EL (cell line): Measurements from ENCODE around the gene EPB41L1.
"Not testable (repeated sequence)": the region's sequence is repeated elsewhere in the genome, so short reads cannot be mapped to it uniquely, and the experiment has no call there.

Experiments
- DNase-seq: peaks from one replicate; pipeline ENCODE4 v3.0.0-alpha.2; 2016

EPB41L1 gene

DNA sequence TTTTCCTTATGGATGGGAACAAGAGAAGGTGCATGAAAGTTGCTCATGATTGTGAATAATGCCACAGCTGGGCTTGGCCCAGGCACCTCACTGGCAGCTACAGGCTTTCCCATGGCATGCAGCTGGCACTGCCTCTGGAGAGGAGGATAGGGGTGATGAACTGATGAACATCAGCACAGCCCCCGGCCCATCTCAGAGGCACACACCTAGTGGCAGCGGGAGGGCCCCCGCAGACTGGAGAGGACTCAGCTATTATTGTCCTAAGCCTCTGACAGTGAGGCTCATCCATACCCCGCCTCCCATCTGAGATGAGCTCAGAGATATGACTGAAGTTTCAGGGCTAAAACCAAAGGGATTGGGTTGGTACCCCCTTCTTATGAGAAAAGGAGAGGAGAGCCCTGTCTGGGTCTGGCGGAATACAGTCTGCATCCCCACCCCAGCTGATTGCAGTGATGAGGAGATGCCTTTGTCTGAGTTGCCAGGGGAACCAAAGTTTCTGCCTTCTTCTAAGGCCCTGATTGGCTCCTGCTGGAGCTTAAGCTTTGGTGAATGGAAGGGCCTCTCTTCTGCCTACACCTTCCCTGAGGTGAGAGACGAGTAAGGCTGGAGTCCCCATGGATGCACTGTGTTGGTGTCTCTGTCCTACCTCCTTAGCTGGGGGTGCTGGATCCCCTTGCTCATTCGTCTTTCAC, 27.6 kb upstream of the EPB41L1 start:
- DNase-seq = no peak

DNA sequence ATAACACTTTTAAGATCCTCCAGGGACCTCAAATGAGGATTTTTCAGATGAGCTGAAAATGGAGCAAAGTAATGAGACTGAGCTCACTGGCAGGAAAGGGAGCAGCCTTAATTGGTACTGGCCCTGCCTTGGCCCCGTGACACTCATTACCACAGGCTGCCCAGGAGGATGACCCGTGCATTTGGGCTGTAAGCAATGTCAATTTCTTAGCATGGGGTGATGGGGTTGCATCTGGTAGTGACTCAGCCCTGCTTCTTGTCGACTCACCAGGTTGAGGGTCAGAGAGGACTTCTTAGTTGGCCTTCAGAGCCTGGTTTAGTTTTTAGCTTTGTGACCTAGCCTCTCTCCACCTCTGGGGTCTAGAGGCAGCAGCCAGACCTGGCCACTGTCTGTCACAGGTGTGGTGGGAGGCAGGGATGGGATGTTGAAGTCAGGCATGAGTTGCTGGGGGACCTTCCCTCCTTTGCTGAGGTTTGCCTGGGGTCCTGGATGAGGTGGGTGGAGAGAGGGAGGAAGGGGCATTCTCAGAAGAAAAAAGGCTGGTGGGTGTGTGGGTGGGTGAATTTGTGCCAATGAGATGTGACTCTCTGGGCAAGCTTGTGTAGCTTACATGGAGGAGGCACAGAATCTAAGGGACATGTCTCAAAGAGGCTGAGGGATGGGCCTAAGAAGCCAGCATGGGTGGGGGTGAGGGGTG, 25.9 kb upstream of the EPB41L1 start:
- DNase-seq = peak; percentile 93

GRCh38 chr20:36129160-36129543, 25.4 kb upstream of the EPB41L1 start:
- DNase-seq = no peak

DNA sequence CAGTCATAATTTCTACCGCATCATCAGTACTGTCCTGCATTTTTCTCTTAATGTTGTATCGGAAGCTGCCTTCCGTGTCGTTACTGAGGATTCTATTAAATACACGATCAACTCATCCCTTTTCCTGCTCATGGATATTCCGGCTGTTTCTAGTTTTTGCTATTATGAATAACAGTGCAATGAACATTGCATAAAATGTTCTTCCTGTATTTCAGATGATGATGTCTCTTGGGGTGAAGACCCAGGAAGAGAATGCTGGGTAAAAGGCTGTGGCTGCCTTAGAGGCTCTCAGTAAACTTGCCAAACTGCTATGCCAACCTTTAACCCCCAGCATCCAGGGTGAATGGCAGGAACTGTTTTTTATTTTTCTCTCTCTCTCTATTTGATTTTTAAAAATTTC, 24.1 kb upstream of the EPB41L1 start:
- no peak for DNase-seq

GRCh38 chr20:36132802-36133211, 21.7 kb upstream of the EPB41L1 start:
- no peak for DNase-seq

GRCh38 chr20:36133821-36134220, 20.7 kb upstream of the EPB41L1 start:
- DNase-seq = no peak

DNA sequence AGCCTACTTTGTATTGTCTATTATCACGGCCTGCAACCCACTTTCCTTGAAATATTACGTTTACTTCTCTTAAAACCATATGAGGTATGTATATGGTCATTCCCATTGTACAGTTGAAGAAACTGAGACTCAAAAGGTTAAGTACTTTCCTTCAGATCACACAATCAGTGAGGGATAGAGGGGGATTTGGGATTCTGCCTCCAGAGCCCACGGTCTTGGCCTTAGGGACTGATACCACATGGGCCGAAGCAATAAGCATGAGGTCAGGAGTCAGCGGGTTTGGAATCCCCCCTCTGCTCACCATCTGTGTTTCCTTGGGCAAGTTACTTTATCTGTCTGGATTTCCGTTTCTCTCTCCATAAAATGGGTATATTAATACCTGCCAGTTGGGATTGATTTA, 19.4 kb upstream of the EPB41L1 start:
- no peak for DNase-seq

DNA sequence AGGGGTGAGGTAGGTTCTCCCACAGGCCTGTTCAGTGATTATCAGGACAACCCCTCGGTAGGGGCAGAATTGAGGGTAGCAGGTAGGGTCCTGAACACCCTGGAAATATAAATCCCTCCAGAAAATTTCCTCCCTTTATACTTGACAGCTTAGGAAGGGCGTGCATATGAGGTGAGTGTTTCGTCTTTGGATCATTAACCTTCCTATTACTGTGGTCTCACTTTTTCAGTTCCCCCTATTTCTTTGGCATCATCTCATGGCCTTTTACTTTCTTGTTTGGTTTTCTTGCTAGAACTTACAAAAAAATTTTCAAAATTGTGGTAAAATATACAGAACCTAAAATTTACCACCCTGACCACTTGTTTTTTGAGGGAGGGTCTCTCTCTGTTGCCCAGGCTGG, 18.7 kb upstream of the EPB41L1 start:
- DNase-seq = no peak

GRCh38 chr20:36137313-36137712, 17.2 kb upstream of the EPB41L1 start:
- not testable (repeated sequence) for DNase-seq

DNA sequence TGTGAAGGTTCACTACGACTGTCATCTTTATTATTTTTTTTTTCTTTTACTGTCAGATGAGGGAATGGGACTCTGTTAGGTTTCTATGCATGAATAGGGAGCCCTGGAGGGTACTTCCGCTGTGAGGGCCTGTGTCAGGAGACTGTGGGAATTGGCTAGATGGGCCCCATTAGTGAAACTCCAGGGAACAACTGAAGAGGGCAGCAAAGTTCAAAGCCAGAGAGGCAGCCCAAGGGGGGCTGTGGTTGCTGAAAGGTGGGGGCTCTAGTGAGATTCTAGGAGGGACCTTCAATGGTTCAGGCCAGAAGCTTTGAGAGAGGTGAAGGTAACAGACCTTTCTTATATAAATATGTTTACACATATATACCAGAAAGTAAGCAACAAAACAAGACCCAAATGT, 13.2 kb upstream of the EPB41L1 start:
- DNase-seq = no peak

DNA sequence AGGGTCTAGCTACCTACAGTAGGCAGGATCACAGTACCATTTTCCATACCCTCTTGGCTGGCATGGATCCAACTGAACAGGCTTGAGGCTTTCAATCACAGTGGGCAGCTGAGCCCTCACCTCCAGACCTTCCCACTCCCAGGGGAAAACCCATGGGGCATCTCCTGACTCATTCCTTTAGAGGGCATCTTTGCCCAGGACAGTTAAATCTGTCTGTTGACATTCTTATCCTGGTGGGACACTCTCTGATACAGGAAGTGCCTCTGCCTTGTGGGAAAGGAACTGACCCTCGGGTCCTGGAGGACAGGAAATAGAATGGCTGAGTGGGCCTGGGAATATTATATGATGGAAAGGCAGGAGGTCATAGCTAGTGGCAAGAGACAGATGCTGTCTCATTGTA, 10.2 kb upstream of the EPB41L1 start:
- DNase-seq = peak; percentile 51

DNA sequence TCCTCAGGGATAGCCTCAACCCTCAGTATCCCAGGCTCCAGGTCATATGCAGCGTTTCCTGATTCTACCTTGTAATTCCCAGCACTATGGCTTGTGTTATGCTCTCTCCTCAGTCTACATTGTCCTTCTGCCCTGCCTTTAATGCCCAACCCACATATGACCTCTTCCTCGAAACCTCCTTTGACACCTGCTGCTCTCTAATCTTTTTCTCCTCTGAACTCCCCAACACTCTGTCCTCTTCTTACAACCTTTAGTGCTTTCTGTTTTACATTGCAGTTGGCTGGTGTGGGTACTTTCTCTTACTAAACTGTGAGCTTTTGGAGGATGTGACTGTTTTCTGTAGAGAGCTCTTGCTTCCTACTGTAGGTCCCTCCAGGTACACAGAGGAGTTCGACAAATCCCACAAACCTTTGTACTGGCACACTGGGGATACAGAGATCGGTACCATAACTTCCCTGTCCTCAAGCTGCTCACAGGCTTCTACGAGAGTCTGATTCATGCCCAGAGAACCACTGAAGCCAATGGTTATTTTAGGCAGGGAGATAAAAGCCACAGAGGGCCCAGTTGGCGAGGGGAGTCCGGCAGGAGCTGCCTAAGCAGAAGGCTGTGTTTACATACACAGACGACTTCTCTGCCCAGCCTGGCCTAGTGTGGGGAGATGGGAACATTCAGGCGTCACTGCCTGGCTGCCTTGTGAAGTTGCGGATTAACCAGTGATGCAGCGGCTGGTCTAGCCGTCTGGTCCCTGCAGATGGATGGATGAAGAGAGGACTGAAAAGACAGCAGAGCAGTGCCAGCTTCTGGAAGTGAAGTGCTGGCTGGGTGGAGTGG, 8.4 kb upstream of the EPB41L1 start:
- no peak for DNase-seq

GRCh38 chr20:36147690-36148089, 6.8 kb upstream of the EPB41L1 start:
- peak; percentile 60 for DNase-seq

DNA sequence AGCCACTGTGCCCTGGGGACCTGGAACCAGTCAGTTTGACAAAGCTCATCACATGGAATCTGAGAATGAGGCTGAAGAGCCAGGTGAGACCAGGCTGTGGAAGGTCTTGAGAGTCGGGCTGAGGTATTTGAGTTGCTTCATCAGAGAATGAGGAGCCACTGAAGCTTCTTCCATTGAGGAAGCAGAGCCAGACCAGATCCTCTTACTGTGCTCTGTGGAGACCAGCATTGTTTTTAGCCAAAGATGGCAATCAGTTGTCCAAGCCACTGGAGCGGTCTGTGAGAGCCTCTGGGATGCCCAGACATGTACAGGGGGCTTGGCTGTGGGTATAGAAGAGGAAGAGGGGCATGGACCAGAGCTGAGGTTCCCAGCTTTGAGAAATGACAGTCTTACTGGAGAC, 6.1 kb upstream of the EPB41L1 start:
- no peak for DNase-seq

DNA sequence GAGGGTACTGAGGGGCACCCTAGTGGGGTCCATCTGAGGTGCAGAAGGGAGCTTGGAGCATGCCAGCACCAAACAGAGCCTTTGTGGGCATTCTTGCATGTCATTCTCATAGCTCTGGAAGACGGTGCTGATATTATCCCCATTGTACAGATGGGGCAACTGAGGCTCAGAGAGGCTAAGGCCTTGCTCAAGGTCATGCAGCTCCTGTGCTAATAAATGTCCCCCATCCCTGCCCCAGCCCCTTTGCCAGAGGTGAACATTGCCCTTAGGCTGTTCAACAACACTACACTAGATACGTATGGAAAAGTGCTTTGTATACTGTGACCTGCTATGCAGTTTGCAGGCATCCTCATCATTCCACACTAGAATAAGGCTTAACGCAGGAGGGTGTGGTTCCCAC, 5.5 kb upstream of the EPB41L1 start:
- DNase-seq = no peak

DNA sequence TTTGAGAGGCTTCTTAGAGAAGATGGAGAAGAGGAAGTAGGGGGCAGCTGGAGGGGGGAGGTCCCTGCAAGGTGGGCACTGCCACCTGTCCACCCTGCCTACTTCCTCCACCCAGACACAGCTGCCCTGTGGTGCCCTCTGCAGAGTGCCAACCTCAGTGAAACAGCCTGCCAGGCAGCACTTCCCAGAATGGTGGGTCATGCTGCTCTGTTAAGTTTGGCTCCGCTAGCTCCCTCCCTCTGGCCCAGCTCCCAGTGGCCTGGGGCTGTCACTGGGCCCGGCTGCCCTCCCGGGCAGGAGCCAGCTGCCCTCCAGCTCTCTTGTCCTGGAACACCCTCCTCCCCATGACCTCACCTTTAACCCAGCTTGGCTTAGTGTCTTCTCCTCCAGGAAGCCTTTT, 5.1 kb upstream of the EPB41L1 start:
- DNase-seq = no peak

- no peak for DNase-seq
Measured at GRCh38 chr20:36150489-36150846, 4.1 kb upstream of the EPB41L1 start.

- DNase-seq = no peak
Measured at GRCh38 chr20:36150847-36151539, 3.5 kb upstream of the EPB41L1 start.

DNA sequence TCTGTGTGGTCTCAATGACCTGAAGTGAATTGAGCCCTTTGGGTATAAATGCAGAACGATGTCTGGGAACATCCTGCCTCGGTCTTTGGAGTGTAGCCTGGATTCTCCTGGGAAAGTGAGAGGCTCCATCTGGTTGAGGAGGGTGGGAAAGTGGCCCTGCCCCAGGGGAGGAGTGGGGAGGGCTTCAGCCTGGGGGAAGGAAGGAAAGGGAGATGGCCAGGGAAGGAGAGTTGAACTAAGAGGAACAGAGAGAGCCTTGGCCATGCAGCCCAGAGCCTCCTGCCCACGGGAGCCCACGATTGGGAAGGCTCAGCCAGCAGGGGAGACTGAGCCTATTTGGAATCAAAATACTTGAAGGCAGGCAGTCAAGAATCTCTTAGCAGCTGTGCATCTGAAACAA, 2.3 kb upstream of the EPB41L1 start:
- DNase-seq = no peak

- DNase-seq = no peak
Measured at GRCh38 chr20:36153204-36153603, 1.3 kb upstream of the EPB41L1 start.

GRCh38 chr20:36153736-36154699, 522 bp upstream of the EPB41L1 start:
- peak; percentile 80 for DNase-seq

DNA sequence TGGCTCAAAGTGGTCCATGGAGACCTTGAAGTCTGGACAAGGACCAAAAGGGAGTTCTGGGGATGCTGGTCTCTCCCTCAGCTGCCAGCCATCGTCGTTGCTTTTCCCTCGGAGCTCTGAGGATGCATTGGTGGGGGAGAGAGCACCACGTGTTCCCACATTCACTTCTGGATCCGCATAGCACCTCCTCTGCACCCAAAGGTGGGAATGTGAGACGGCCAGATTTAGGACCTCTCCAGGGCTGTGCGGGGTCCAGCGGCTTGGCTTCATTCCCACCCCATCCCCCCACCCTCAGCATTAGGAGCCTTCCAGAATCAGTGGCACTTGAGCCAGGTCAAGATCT, 1.1 kb downstream of the EPB41L1 start:
- DNase-seq = no peak
